Trophoblast cell (in vitro differentiated cells and primary cell): ENCODE measurements around the gene BCOR.

Experiments
- DNase-seq, 2 donors: peaks; one replicate each; pipeline ENCODE4 v3.0.0-alpha.2; 2016
- H2AFZ ChIP-seq: 2 replicates; pipeline ENCODE4 v1.6.1; 2013; ENCODE audit warnings: low read length, moderate library complexity, mild to moderate bottlenecking; ENCODE audit not compliant: insufficient read depth, poor library complexity
- H2AK5ac ChIP-seq: 2 replicates; pipeline ENCODE4 v1.6.1; 2013; ENCODE audit warnings: mild to moderate bottlenecking, low read length
- H2BK120ac ChIP-seq: 2 replicates; pipeline ENCODE4 v1.6.1; 2013; ENCODE audit warnings: low read length, mild to moderate bottlenecking, moderate library complexity; ENCODE audit not compliant: insufficient read depth, poor library complexity
- H2BK12ac ChIP-seq: 2 replicates; pipeline ENCODE4 v1.6.1; 2013; ENCODE audit warnings: mild to moderate bottlenecking, low read length, moderate library complexity
- H2BK5ac ChIP-seq: 2 replicates; pipeline ENCODE4 v1.6.1; 2013; ENCODE audit warnings: low read length, low read depth, moderate library complexity, mild to moderate bottlenecking; ENCODE audit not compliant: poor library complexity
- H3K14ac ChIP-seq: 2 replicates; pipeline ENCODE4 v1.6.1; 2013; ENCODE audit warnings: mild to moderate bottlenecking, low read length
- H3K18ac ChIP-seq: 2 replicates; pipeline ENCODE4 v1.6.1; 2013; ENCODE audit warnings: mild to moderate bottlenecking, low read length
- H3K23ac ChIP-seq: 2 replicates; pipeline ENCODE4 v1.6.1; 2013; ENCODE audit warnings: low read length
- H3K27ac ChIP-seq: 2 replicates; pipeline ENCODE4 v1.5.1; 2013; ENCODE audit warnings: low read depth, mild to moderate bottlenecking, inconsistent platforms, low read length, moderate library complexity
- H3K27me3 ChIP-seq: 2 replicates; pipeline ENCODE4 v1.6.1; 2013; ENCODE audit warnings: inconsistent platforms, mild to moderate bottlenecking, low read length, moderate library complexity; ENCODE audit not compliant: insufficient read depth
- H3K36me3 ChIP-seq, 2 experiments: 1 replicate in 1 of 2; 2 replicates in 1 of 2; pipeline ENCODE4 v1.6.1; 2013; ENCODE audit warnings: low read length in 2 of 2, mild to moderate bottlenecking in 2 of 2, moderate library complexity in 1 of 2; ENCODE audit not compliant: insufficient read depth in 2 of 2, control insufficient read depth in 1 of 2
- H3K4ac ChIP-seq: 2 replicates; pipeline ENCODE4 v1.6.1; 2013; ENCODE audit warnings: low read depth, mild to moderate bottlenecking, low read length, moderate library complexity
- H3K4me1 ChIP-seq, 2 experiments: 1 replicate in 1 of 2; 2 replicates in 1 of 2; pipeline ENCODE4 v1.6.1; 2013; ENCODE audit warnings: low read length in 2 of 2, mild to moderate bottlenecking in 2 of 2, moderate library complexity in 1 of 2; ENCODE audit not compliant: insufficient read depth in 2 of 2, control insufficient read depth in 1 of 2
- H3K4me2 ChIP-seq: 2 replicates; pipeline ENCODE4 v1.6.1; 2013; ENCODE audit warnings: inconsistent platforms, mild to moderate bottlenecking, low read length, moderate library complexity
- H3K4me3 ChIP-seq: 2 replicates; pipeline ENCODE4 v1.5.1; 2013; ENCODE audit warnings: mild to moderate bottlenecking, low read depth, low read length, inconsistent platforms
- H3K79me1 ChIP-seq: one replicate; pipeline ENCODE4 v1.6.1; 2013; ENCODE audit warnings: low read length
- H3K79me2 ChIP-seq: 2 replicates; pipeline ENCODE4 v1.6.1; 2013; ENCODE audit warnings: low read length, mild to moderate bottlenecking; ENCODE audit not compliant: control insufficient read depth, insufficient read depth, poor library complexity
- H3K9ac ChIP-seq: 2 replicates; pipeline ENCODE4 v1.6.1; 2013; ENCODE audit warnings: mild to moderate bottlenecking, low read length
- H3K9me3 ChIP-seq: 2 replicates; pipeline ENCODE4 v1.6.1; 2013; ENCODE audit warnings: low read depth, mild to moderate bottlenecking, control low read depth, inconsistent platforms, low read length; ENCODE audit not compliant: insufficient read depth
- H4K12ac ChIP-seq: 2 replicates; pipeline ENCODE4 v1.6.1; 2013; ENCODE audit warnings: low read depth, mild to moderate bottlenecking, low read length, moderate library complexity
- H4K8ac ChIP-seq: 2 replicates; pipeline ENCODE4 v1.6.1; 2013; ENCODE audit warnings: low read depth, mild to moderate bottlenecking, low read length, moderate library complexity
- H4K91ac ChIP-seq: one replicate; pipeline ENCODE4 v1.6.1; 2013; ENCODE audit warnings: low read depth, mild to moderate bottlenecking, low read length, moderate library complexity
- WGBS: extraction: QIAGEN DNeasy Blood & Tissue Kit; methylation state at CpG from one replicate; pipeline ENCODE4 v1.1.7; 2013; ENCODE audit warnings: missing lambda C conversion rate; ENCODE audit not compliant: insufficient read length, insufficient coverage; ENCODE audit errors: extremely low coverage; 5-methylcytosine and 5-hydroxymethylcytosine counted together

BCOR gene

DNA sequence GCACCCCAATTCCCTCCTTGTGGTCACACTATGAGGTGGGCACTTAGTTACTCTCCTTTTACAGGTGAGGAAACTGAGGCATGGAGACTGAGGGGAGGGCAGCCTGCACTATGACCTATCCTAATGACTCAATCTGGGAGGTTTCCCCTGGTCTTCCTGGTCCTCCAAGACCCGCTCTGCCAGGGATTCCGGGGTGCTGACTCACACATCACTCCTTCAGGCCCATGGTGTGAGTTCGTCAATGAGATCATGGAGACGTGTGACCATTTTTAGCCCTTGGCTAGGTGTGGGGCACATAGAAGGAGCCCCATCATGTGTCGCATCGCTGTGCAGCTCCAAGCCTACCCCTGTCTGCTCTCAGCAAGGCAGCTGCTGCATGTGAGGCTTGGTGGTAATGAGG is 32.4 kb upstream of the BCOR start:
- Histone ChIP-seq H4K12ac (no peak overlapping the region), H3K14ac (no peak overlapping the region), H4K91ac (no peak overlapping the region), H2AFZ (no peak overlapping the region), H4K8ac (no peak overlapping the region), H3K27me3 (no peaks in the 10 kb centered on the region), H3K4me1 (peaks cover 0 to 4% of the 10 kb centered on the region in 2 experiments), H3K79me1 (no peaks in the 10 kb centered on the region), H2AK5ac (no peak overlapping the region), H3K36me3 (no peaks in the 10 kb centered on the region), H2BK12ac (no peak overlapping the region), H2BK120ac (no peak overlapping the region), H3K18ac (no peak overlapping the region), H3K4me3 (no peak overlapping the region), H2BK5ac (no peak overlapping the region), H3K27ac (no peak overlapping the region), H3K79me2 (no peaks in the 10 kb centered on the region), H3K4me2 (no peak overlapping the region), H3K23ac (no peak overlapping the region), H3K9me3 (no peaks in the 10 kb centered on the region), H3K9ac (no peak overlapping the region), H3K4ac (no peak overlapping the region)
- peak in 1 of 2 donors; percentile 21 for DNase-seq
- no CpG with 5 or more reads among the region's 6 CpGs for WGBS

DNA sequence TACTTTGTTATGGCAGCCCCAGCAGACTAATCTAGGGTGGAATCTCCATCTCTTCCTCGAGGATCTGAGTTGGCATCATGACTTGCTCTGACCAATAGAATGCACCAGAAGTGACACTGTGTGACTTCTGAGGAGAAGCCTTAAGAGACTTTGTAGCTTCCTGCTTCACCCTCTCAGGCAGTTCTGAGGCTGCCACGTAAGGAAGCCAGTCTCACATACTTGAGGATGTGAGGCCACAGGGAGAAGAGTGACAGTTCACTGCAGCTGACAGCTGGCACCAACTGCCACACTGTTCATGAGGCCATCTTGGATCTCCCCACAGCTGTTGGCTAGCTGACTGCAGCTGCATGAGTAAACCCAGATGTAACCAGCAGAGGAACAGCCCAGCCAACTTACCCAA is 29.3 kb upstream of the BCOR start:
- Histone ChIP-seq H2BK5ac (no peak overlapping the region), H3K4me2 (no peak overlapping the region), H4K91ac (no peak overlapping the region), H3K4me1 (peaks cover 0 to 4% of the 10 kb centered on the region in 2 experiments), H3K79me2 (no peaks in the 10 kb centered on the region), H2BK120ac (no peak overlapping the region), H4K12ac (no peak overlapping the region), H2AFZ (no peak overlapping the region), H3K79me1 (no peaks in the 10 kb centered on the region), H3K23ac (no peak overlapping the region), H3K9me3 (no peaks in the 10 kb centered on the region), H2BK12ac (no peak overlapping the region), H4K8ac (no peak overlapping the region), H3K4me3 (no peak overlapping the region), H3K14ac (no peak overlapping the region), H3K27me3 (no peaks in the 10 kb centered on the region), H3K4ac (no peak overlapping the region), H2AK5ac (no peak overlapping the region), H3K9ac (no peak overlapping the region), H3K18ac (no peak overlapping the region), H3K36me3 (no peaks in the 10 kb centered on the region), H3K27ac (no peak overlapping the region)
- DNase-seq: no peak
- no CpG with 5 or more reads among the region's 2 CpGs for WGBS

DNA sequence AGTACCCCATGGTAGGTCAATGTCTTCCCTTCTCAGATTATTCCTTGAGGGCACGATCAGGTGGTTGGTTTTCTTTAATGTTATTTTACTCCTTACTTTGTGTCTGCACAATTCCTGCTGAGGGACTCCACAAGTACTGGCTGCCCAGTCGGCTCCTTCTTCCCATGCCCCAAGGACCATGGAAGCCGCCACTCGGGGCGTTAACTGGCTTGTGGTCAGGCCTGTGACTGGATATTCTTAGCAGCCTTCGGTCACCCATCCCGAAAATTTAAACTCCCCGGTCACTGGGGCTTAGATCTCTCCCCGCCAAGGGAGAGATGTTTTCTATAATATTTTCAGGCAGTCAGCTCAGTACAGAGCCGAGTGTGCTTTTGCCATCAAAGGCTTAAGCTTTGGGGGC is 24.7 kb upstream of the BCOR start:
- Histone ChIP-seq H3K4ac (no peak overlapping the region), H3K27ac (no peak overlapping the region), H3K14ac (no peak overlapping the region), H3K9me3 (no peaks in the 10 kb centered on the region), H3K4me2 (no peak overlapping the region), H3K23ac (no peak overlapping the region), H3K27me3 (no peaks in the 10 kb centered on the region), H4K91ac (no peak overlapping the region), H3K4me1 (no peaks in the 10 kb centered on the region), H2BK120ac (no peak overlapping the region), H4K8ac (no peak overlapping the region), H2BK5ac (no peak overlapping the region), H3K4me3 (no peak overlapping the region), H2AK5ac (no peak overlapping the region), H2BK12ac (no peak overlapping the region), H3K79me2 (no peaks in the 10 kb centered on the region), H2AFZ (no peak overlapping the region), H3K79me1 (no peaks in the 10 kb centered on the region), H4K12ac (no peak overlapping the region), H3K18ac (no peak overlapping the region), H3K9ac (no peak overlapping the region), H3K36me3 (no peaks in the 10 kb centered on the region)
- DNase-seq: no peak
- WGBS: no CpG with 5 or more reads among the region's 10 CpGs

- no CpG with 5 or more reads among the region's 5 CpGs for WGBS
- H3K23ac ChIP-seq: no peak overlapping the region
Observed at GRCh38 chrX:40121618-40122017, 23.9 kb upstream of the BCOR start.

More at GRCh38 chrX:40121618-40122017, 23.9 kb upstream of the BCOR start:
- Histone ChIP-seq H3K18ac (no peak overlapping the region), H3K14ac (no peak overlapping the region), H3K9me3 (no peaks in the 10 kb centered on the region), H4K8ac (no peak overlapping the region), H2AK5ac (no peak overlapping the region), H3K27me3 (no peaks in the 10 kb centered on the region), H2BK5ac (no peak overlapping the region), H3K27ac (no peak overlapping the region), H3K79me1 (no peaks in the 10 kb centered on the region), H4K12ac (no peak overlapping the region), H3K4ac (no peak overlapping the region), H3K79me2 (no peaks in the 10 kb centered on the region), H2BK12ac (no peak overlapping the region), H3K9ac (no peak overlapping the region), H3K4me1 (no peaks in the 10 kb centered on the region), H2AFZ (no peak overlapping the region), H3K4me2 (no peak overlapping the region), H2BK120ac (no peak overlapping the region), H3K36me3 (no peaks in the 10 kb centered on the region), H4K91ac (no peak overlapping the region), H3K4me3 (no peak overlapping the region)
- DNase-seq: no peak
